HUDEP-2 (cell line): ENCODE measurements around the gene NAT10.

Experiments
- DNase-seq, 76 experiments: peaks; one replicate each; lab custom pipeline; 2025; ENCODE audit not compliant: unreplicated experiment in 76 of 76; lab: John Stamatoyannopoulos, UW

NAT10 gene

DNA sequence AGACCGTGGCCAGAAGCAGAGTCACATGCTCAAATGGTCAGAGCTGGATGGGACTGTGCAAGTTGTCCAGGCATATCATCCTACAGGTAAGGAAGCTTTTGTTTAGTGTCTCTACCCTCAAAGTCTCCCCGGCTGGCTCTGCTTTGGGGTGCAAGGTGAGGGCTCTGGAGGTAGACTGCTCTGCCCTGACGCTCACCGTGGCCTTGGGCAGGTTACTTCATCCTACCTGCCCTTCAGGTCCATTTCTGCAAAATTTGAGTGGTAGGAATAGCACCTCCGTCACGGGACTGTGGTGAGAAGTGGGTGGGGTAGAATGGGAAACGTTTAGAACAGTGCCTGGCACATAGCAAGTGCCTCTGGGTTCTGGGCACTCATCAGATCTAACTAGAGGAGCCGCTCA is 42.2 kb downstream of the NAT10 start:
- no peak for DNase-seq

- no peak for DNase-seq
Observed at GRCh38 chr11:34148504-34149165, 43.2 kb downstream of the NAT10 start.

- DNase-seq: no peak
Observed at GRCh38 chr11:34149274-34149673, 43.8 kb downstream of the NAT10 start.

DNA sequence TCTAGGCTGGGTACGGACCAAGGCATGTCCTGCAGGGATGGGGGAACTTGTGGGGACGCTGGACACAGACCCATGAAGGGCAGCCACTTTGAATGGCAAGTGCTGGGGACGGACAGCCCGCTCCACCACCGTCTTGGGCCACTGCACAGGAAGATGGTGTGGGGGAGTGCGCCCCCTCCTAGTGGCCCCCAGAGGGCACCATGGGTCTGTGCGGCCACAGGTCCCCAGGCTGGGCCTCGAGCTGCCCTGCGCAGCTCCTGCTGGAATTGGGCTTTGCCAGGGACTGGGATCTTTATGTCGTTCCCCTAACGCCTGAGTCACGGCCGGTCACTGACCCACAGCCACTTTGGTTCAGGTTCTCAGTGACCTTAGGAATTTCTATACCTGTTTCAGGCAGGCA is 44.4 kb downstream of the NAT10 start:
- DNase-seq: no peak

- DNase-seq: no peak
Observed at GRCh38 chr11:34150494-34151151, 45.2 kb downstream of the NAT10 start.

- no peak for DNase-seq
Observed at GRCh38 chr11:34151166-34151565, 45.7 kb downstream of the NAT10 start.

- DNase-seq: no peak
Observed at GRCh38 chr11:34151916-34152845, 46.8 kb downstream of the NAT10 start.

GRCh38 chr11:34154059-34154875 is 48.8 kb downstream of the NAT10 start:
- no peak for DNase-seq

DNA sequence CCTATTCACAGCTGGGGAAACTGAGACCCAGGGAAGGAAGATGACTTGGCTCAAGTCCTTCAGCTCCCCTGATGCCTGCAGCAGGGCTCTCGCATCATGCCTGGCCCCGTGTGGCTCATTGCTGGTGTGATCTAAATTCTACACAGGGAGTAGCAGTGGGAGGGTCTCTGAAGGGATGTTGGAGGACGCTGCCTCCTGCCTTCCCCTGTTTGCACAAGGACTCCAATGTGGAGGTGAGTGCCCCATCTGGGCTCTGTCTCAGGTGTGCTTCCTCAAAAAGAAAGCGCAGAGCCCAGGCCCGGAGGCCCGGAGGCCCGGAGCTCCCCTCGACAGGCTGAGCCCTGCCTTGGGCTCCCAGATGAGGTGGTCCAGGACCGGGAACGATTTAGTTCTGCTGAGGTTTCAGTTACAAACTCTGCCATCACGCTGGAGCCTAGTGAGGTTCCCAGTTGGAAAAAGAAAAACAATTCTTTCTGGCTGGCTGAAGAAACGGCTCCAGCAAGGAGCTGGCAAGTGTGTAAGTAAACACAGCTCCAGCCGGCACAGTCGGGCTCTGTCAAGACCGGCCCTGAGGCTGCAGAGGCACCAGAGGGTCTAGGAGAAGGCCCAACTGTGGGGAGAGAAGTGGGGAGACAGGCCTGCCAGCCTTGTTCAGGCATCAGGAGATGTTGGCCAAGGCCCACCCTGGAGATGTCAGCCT is 49.8 kb downstream of the NAT10 start:
- DNase-seq: no peak

DNA sequence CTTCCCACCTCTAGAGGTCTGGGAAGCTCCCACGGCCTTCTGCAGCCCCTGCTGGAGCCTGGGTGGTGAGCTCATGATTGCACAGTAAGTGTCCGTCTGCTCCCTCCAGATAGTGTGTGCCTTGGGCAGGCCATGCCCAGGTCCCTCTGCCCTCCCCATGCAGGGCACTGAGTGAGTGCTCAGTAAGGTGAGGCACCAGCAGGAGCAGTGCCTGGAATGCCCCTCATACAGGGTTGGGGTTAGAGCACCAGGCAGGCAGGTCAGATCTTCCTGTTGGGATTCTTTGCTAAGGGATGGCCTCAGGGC is 50.3 kb downstream of the NAT10 start:
- no peak for DNase-seq

GRCh38 chr11:34157163-34157562 is 51.7 kb downstream of the NAT10 start:
- peak in 1 of 76 experiments; percentile 6 for DNase-seq

- DNase-seq: no peak
Observed at GRCh38 chr11:34158661-34159060, 53.2 kb downstream of the NAT10 start.

DNA sequence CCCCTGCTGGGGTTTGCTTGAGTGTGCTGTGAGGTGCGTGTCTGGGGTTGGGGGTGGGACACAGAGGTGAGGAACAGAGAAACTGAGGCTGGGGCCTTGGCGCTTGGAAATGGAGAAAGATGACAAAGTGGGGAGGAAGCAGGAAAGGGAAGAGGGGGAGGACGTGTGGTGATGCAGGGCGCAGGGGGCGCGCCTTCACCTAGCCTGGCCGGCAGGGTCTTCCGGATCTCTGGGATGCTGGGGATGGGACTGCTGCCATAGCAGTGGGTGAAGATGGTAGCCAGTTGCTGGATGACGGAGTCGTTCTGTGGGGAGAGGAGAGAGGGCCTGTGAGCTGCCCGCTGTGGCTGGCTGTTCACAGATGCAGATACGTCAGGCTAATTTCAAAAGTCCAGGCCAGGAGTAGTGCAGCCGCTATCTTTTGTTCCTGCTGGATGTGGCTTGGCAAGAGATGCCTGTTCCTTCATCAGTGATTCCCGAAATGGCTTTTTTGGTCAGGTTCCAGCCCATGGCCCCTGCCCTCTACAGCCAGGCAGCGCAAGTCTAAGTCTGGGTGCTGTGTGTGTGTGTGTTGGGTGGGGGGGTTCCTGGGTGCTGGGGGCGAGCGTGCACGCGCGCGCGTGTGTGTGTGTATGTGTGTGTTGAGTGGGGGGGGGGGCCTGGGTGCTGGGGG is 54.8 kb downstream of the NAT10 start:
- no peak for DNase-seq

DNA sequence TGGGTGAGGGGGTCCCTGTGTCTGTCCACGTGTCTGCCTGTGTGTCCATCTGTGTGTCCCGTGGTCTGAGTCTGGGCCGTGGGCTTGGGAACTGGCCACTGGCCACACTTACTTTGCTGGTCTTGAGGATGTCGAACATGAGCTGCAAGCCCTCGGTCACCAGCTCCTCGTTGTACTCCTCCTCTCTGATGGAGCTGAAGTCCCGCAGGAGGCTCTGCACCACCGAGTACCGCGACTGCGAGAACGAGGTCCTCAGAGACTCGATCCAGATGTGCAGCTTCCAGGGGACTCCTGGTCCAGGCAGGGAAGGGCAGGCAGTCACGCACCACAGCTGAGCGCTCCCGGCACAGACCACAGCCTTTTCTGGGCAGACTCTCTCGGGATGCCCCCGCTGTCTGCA is 55.4 kb downstream of the NAT10 start:
- no peak for DNase-seq

DNA sequence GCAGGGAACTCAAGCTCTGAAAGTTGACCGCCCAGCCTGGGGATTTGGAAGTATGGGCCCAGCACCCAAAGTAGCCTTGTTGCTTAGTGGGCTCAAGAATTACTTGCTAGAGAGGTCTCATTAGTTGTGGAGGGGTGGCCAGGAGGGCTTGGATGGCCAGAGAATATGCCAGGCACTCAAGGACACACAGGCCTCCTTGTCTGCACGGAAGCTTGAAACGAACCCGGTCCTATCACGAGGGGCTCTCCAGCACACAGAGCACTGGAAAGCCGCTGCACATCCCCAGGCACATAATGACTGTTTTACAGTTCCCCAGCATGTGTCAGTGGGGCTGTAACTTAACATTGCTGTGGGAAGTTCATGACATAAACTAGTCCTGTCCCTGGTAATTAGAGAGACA is 55.9 kb downstream of the NAT10 start:
- DNase-seq: no peak

GRCh38 chr11:34161812-34162492 is 56.5 kb downstream of the NAT10 start:
- peak in 1 of 76 experiments; percentile 9 for DNase-seq

- DNase-seq: no peak
Observed at GRCh38 chr11:34162493-34162820, 57.0 kb downstream of the NAT10 start.

DNA sequence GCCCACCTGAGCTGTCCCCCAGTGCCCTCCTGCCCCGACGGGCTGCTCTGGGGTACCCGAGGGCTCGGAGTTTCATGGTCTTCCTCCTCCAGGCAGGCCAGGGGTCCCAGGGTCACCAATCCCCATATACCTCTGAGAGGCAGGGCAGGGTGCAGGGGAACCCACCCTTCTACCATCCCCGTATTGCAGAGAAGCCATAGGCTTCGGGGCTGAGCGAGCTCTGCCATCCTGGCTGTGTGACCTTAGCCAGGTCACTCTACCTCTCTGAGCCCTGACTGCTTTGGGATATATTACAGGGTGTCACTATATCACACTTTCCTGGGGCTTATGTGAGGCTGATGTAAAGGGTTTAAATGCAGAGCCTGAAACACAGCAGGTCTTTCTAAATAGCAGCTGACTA is 57.4 kb downstream of the NAT10 start:
- DNase-seq: no peak

GRCh38 chr11:34165121-34165520 is 59.7 kb downstream of the NAT10 start:
- no peak for DNase-seq
